H1 (cell line): ENCODE measurements around the gene GH2. TPM values are rescaled to one million over a fixed set of nuclear protein-coding genes. Genes with fewer than 3 reads are reported as not detected.

ENCODE experiments used
- CTCF ChIA-PET: fragments of 300-600 bp; sonication (Branson Sonifier 250); formaldehyde crosslinking; loops from one replicate; lab custom pipeline; 2021; ENCODE audit not compliant: partially characterized antibody; lab: Charles Lee
- POLR2A ChIA-PET: fragments of 300-600 bp; sonication (Branson Sonifier 250); formaldehyde crosslinking; loops from one replicate; lab custom pipeline; 2021; ENCODE audit warnings: inconsistent platforms; ENCODE audit not compliant: partially characterized antibody; lab: Charles Lee
- DNase-seq, 2 experiments: peaks; one replicate each; pipeline versions ENCODE4 v3.0.0 to v3.0.0-alpha.2; 2010 to 2022; ENCODE audit warnings: low spot score in 2 of 2, low read depth in 1 of 2, mixed read lengths in 1 of 2
- FAIRE-seq: peaks from 2 replicates; lab custom pipeline; 2011; peaks lifted over from hg19 to GRCh38; lab: Jason Lieb, UNC
- H2AFZ ChIP-seq: 2 replicates; pipeline ENCODE4 v1.8.1; 2012; ENCODE audit warnings: low read length, inconsistent platforms
- H2AK5ac ChIP-seq: 2 replicates; pipeline ENCODE4 v1.6.1; 2013; ENCODE audit warnings: low read depth, low read length
- H2BK120ac ChIP-seq: replicated peaks from 2 replicates; pipeline ENCODE3; 2013; ENCODE audit warnings: low read depth, low read length, inconsistent platforms
- H2BK12ac ChIP-seq: 2 replicates; pipeline ENCODE4 v1.6.1; 2013; ENCODE audit warnings: low read depth, low read length
- H2BK15ac ChIP-seq: 2 replicates; pipeline ENCODE4 v1.6.1; 2013; ENCODE audit warnings: low read length
- H2BK20ac ChIP-seq: 2 replicates; pipeline ENCODE4 v1.6.1; 2013; ENCODE audit warnings: low read length
- H2BK5ac ChIP-seq: 2 replicates; pipeline ENCODE4 v1.6.1; 2013; ENCODE audit warnings: low read depth, low read length
- H3K14ac ChIP-seq: 2 replicates; pipeline ENCODE4 v1.6.1; 2013; ENCODE audit warnings: inconsistent platforms; ENCODE audit not compliant: insufficient read length
- H3K18ac ChIP-seq: 2 replicates; pipeline ENCODE4 v1.6.1; 2013; ENCODE audit warnings: low read length; ENCODE audit errors: extremely low read depth
- H3K23ac ChIP-seq: 2 replicates; pipeline ENCODE4 v1.6.1; 2013; ENCODE audit warnings: inconsistent platforms; ENCODE audit not compliant: insufficient read length
- H3K23me2 ChIP-seq: 2 replicates; pipeline ENCODE4 v1.6.1; 2013; ENCODE audit warnings: low read depth, low read length
- H3K27ac ChIP-seq: 2 replicates; pipeline ENCODE4 v1.6.1; 2011; ENCODE audit warnings: low read depth, low read length, inconsistent platforms
- H3K27me3 ChIP-seq, 4 experiments: replicated peaks in 1 of 4; 1 replicate in 1 of 4; 2 replicates in 3 of 4; pipeline versions ENCODE4 v1.6.1 to v1.8.1; 2011 to 2013; ENCODE audit warnings: low read length in 3 of 4, mild to moderate bottlenecking in 3 of 4, inconsistent platforms in 2 of 4, mixed read lengths in 2 of 4, moderate library complexity in 1 of 4; ENCODE audit not compliant: control insufficient read depth in 3 of 4, insufficient read depth in 3 of 4; ENCODE audit errors: extremely low read depth in 1 of 4
- H3K36me3 ChIP-seq, 4 experiments: 2 replicates each; pipeline versions ENCODE4 v1.6.1 to v1.8.1; 2011 to 2013; ENCODE audit warnings: mild to moderate bottlenecking in 4 of 4, low read length in 3 of 4, moderate library complexity in 2 of 4, control low read depth in 1 of 4, inconsistent platforms in 1 of 4; ENCODE audit not compliant: insufficient read depth in 4 of 4, control insufficient read depth in 2 of 4
- H3K4ac ChIP-seq: replicated peaks from 2 replicates; pipeline ENCODE3; 2013; ENCODE audit warnings: low read length, low read depth, mixed read lengths, inconsistent platforms; ENCODE audit not compliant: insufficient read length
- H3K4me1 ChIP-seq, 4 experiments: replicated peaks in 1 of 4; 1 replicate in 1 of 4; 2 replicates in 3 of 4; pipeline versions ENCODE4 v1.6.1 to v1.8.1; 2011 to 2013; ENCODE audit warnings: low read length in 3 of 4, inconsistent platforms in 2 of 4, mixed read lengths in 1 of 4; ENCODE audit not compliant: insufficient read depth in 4 of 4, control insufficient read depth in 3 of 4
- H3K4me2 ChIP-seq, 2 experiments: 2 replicates each; pipeline versions ENCODE4 v1.6.1 to v1.8.1; 2011 to 2013; ENCODE audit warnings: low read depth in 2 of 2, low read length in 2 of 2, control low read depth in 1 of 2, inconsistent platforms in 1 of 2, mild to moderate bottlenecking in 1 of 2; ENCODE audit not compliant: insufficient read depth in 1 of 2
- H3K4me3 ChIP-seq, 4 experiments: fragments of 200-600, 300-600 bp in 1 of 4; sonication (generic), shearing (Covaris generic), sonication (Bioruptor Twin) in 1 of 4; 2 replicates each; pipeline versions ENCODE4 v1.5.1 to v1.8.1; 2011 to 2016; ENCODE audit warnings: low read length in 4 of 4, low read depth in 3 of 4, control low read depth in 2 of 4, inconsistent platforms in 2 of 4, mild to moderate bottlenecking in 2 of 4, mixed read lengths in 1 of 4, moderate library complexity in 1 of 4; ENCODE audit not compliant: insufficient read depth in 2 of 4; ENCODE audit errors: extremely low read depth in 1 of 4
- H3K56ac ChIP-seq: replicated peaks from 2 replicates; pipeline ENCODE3; 2013; ENCODE audit warnings: low read depth, mild to moderate bottlenecking, mixed read lengths, low read length, inconsistent platforms; ENCODE audit not compliant: insufficient read length
- H3K79me1 ChIP-seq: 2 replicates; pipeline ENCODE4 v1.6.1; 2013; ENCODE audit warnings: low read depth, low read length, control low read depth
- H3K79me2 ChIP-seq, 2 experiments: 2 replicates each; pipeline versions ENCODE4 v1.6.1 to v1.8.1; 2012 to 2013; ENCODE audit warnings: low read length in 2 of 2, mild to moderate bottlenecking in 2 of 2, inconsistent platforms in 1 of 2; ENCODE audit not compliant: insufficient read depth in 2 of 2, control insufficient read depth in 1 of 2
- H3K9ac ChIP-seq, 4 experiments: replicated peaks in 1 of 4; 1 replicate in 1 of 4; 2 replicates in 3 of 4; pipeline versions ENCODE4 v1.6.1 to v1.8.1; 2011 to 2013; ENCODE audit warnings: low read depth in 3 of 4, low read length in 3 of 4, control low read depth in 2 of 4, mild to moderate bottlenecking in 2 of 4, moderate library complexity in 2 of 4, inconsistent platforms in 1 of 4; ENCODE audit errors: extremely low read depth in 1 of 4
- H3K9me3 ChIP-seq, 2 experiments: 2 replicates each; pipeline versions ENCODE4 v1.6.1 to v1.8.1; 2012 to 2013; ENCODE audit warnings: mild to moderate bottlenecking in 2 of 2, moderate library complexity in 2 of 2, control low read depth in 1 of 2, inconsistent platforms in 1 of 2, low read depth in 1 of 2, low read length in 1 of 2, mixed read lengths in 1 of 2; ENCODE audit not compliant: insufficient read depth in 2 of 2
- H4K20me1 ChIP-seq, 2 experiments: replicated peaks in 1 of 2; 2 replicates each; pipeline versions ENCODE3 to v1.8.1; 2011 to 2013; ENCODE audit warnings: inconsistent platforms in 2 of 2, low read length in 2 of 2, mild to moderate bottlenecking in 1 of 2; ENCODE audit not compliant: insufficient read depth in 2 of 2, control insufficient read depth in 1 of 2
- H4K5ac ChIP-seq: 2 replicates; pipeline ENCODE4 v1.6.1; 2013; ENCODE audit warnings: low read length, low read depth, mixed read lengths, inconsistent platforms; ENCODE audit not compliant: insufficient read length
- H4K8ac ChIP-seq: 2 replicates; pipeline ENCODE4 v1.8.0; 2013; ENCODE audit warnings: mild to moderate bottlenecking, moderate library complexity, low read length, inconsistent platforms; ENCODE audit not compliant: insufficient read depth; ENCODE audit errors: extremely low read depth
- H4K91ac ChIP-seq: replicated peaks from 2 replicates; pipeline ENCODE3; 2013; ENCODE audit warnings: low read length, mixed read lengths, inconsistent platforms; ENCODE audit not compliant: insufficient read length
- ASH2L ChIP-seq: fragments of 200-600, 300-600 bp; sonication (generic); IDR thresholded peaks from one replicate; pipeline ENCODE4 v1.7.1; 2017; ENCODE audit warnings: low read length
- FOSL1 ChIP-seq: IDR thresholded peaks from 2 replicates; pipeline ENCODE4 v1.6.1; 2011; ENCODE audit warnings: mild to moderate bottlenecking, low read depth, low read length, moderate library complexity; ENCODE audit not compliant: insufficient read depth
- PHF8 ChIP-seq: fragments of 200-600 bp; sonication (generic); conservative IDR thresholded peaks from 2 replicates; pipeline ENCODE4 v1.7.1; 2012; ENCODE audit warnings: low read depth, mild to moderate bottlenecking, inconsistent platforms, low read length, moderate library complexity
- RFX5 ChIP-seq: IDR thresholded peaks from 2 replicates; pipeline ENCODE4 v1.6.1; 2011; ENCODE audit warnings: low read depth, low read length, improper control_type of control experiment, borderline replicate concordance
- SRF ChIP-seq: IDR thresholded peaks from 2 replicates; pipeline ENCODE4 v1.6.1; 2011; ENCODE audit warnings: mild to moderate bottlenecking, low read depth, low read length, moderate library complexity
- WGBS, 2 experiments: shearing (Covaris generic) in 1 of 2; methylation state at CpG; one replicate each; pipeline versions ENCODE4 v1.1.6 to v1.1.7; 2013 to 2015; ENCODE audit warnings: low lambda C conversion rate in 2 of 2, mixed read lengths in 2 of 2, inconsistent platforms in 1 of 2, low coverage in 1 of 2, missing lambda C conversion rate in 1 of 2; ENCODE audit not compliant: insufficient replicate concordance in 2 of 2, insufficient coverage in 1 of 2, insufficient read length in 1 of 2; ENCODE audit errors: extremely low coverage in 1 of 2, missing lambda C conversion rate in 1 of 2; 5-methylcytosine and 5-hydroxymethylcytosine counted together
- polyA plus RNA-seq, 7 experiments: library from polyadenylated mRNA; depleted of rRNA in 3 of 7; stranded (reverse) in 5 of 7; unstranded in 2 of 7; fragments of >200 nt in 5 of 7; fragments of 200-250 nt in 2 of 7; gene quantifications; 1 replicate in 5 of 7; 2 replicates in 1 of 7; 4 replicates in 1 of 7; pipeline versions ENCODE4 v1.2.1 to v1.2.3, GENCODE V29; 2011 to 2013; ENCODE audit warnings: missing spikeins in 2 of 7, mixed read lengths in 2 of 7
- total RNA-seq: library from RNA; stranded (reverse); fragmentation: NEBNext Ultra II Directional; extraction: Animal tissue kit (Norgen Biotek cat#: 25700); gene quantifications from 2 replicates; pipeline ENCODE4 v1.2.1, GENCODE V29; 2021
- TF ChIP-seq, protein P1 (sequence below), 3 experiments: IDR thresholded peaks; 1 replicate in 2 of 3; 2 replicates in 1 of 3; pipeline versions ENCODE4 v1.5.1 to v1.6.1; 2011; ENCODE audit warnings: low read length in 3 of 3, mild to moderate bottlenecking in 3 of 3, inconsistent platforms in 2 of 3, low read depth in 1 of 3, moderate library complexity in 1 of 3; ENCODE audit not compliant: insufficient read depth in 1 of 3; ENCODE audit errors: control extremely low read depth in 1 of 3

The GH2 gene
- total and polyA plus RNA-seq, 2 of the 8 experiments (the other 6 are each of a cell fraction or from before 2014, with no cell fraction given), result 0.60 to 1.5 TPM

GRCh38 chr17:63837962-63838600 lies 43.7 kb downstream of the GH2 start:
- Histone ChIP-seq H3K79me2 (peaks cover 11 to 42% of the 10 kb centered on the region in 2 experiments), H3K23ac (no peak overlapping the region), H2BK12ac (0 out of 2 replicates have a peak overlapping the region, but pooled peaks have one; percentile 29), H3K36me3 (peaks cover 11 to 21% (median 17%) of the 10 kb centered on the region in 4 experiments), H3K9me3 (no peaks in the 10 kb centered on the region), H4K5ac (no peak overlapping the region), H3K27ac (0 out of 2 replicates have a peak overlapping the region, but pooled peaks have one; percentile 31), H3K4me1 (peaks cover 3 to 28% (median 26%) of the 10 kb centered on the region in 4 experiments), H2BK20ac (no peak overlapping the region), H3K27me3 (no peaks in the 10 kb centered on the region), H2AK5ac (no peak overlapping the region), H2BK120ac (no peak overlapping the region), H3K56ac (no peak overlapping the region), H3K4ac (no peak overlapping the region), H3K9ac (no peak overlapping the region), H3K4me3 (0 out of 8 replicates have a peak overlapping the region, but pooled peaks of 1 of the 4 experiments have one; percentile 19), H3K14ac (no peak overlapping the region), H4K20me1 (peaks cover 1 to 13% of the 10 kb centered on the region in 2 experiments), H3K4me2 (peak overlapping the region; percentile 5 to 54; a peak in 1 of 4 replicates), H3K18ac (no peak overlapping the region), H2BK5ac (peak overlapping the region; percentile 71), H4K91ac (peak overlapping the region; percentile 48), H2AFZ (no peak overlapping the region), H3K23me2 (peaks cover 8% of the 10 kb centered on the region), H2BK15ac (peak overlapping the region; percentile 12; the same call in 1 of the 2 replicates), H3K79me1 (peaks cover 20% of the 10 kb centered on the region), H4K8ac (0 out of 2 replicates have a peak overlapping the region, but pooled peaks have one; percentile 40)
- no peak for TF ChIP-seq PHF8
- TF ChIP-seq FOSL1, result no peak
- no peak for TF ChIP-seq ASH2L
- TF ChIP-seq SRF, result no peak
- TF ChIP-seq RFX5, result no peak
- TF ChIP-seq, protein P1, sequence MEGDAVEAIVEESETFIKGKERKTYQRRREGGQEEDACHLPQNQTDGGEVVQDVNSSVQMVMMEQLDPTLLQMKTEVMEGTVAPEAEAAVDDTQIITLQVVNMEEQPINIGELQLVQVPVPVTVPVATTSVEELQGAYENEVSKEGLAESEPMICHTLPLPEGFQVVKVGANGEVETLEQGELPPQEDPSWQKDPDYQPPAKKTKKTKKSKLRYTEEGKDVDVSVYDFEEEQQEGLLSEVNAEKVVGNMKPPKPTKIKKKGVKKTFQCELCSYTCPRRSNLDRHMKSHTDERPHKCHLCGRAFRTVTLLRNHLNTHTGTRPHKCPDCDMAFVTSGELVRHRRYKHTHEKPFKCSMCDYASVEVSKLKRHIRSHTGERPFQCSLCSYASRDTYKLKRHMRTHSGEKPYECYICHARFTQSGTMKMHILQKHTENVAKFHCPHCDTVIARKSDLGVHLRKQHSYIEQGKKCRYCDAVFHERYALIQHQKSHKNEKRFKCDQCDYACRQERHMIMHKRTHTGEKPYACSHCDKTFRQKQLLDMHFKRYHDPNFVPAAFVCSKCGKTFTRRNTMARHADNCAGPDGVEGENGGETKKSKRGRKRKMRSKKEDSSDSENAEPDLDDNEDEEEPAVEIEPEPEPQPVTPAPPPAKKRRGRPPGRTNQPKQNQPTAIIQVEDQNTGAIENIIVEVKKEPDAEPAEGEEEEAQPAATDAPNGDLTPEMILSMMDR (IDR thresholded peaks at IDR 0.05; ENCODE audit: control extremely low read depth in 1 of 3, insufficient read depth in 1 of 3, low read depth in 1 of 3, low read length in 3 of 3), result no peak
- WGBS, 2 experiments, result 83% methylated on average over 5 of the region's 5 CpGs; no CpG with 5 or more reads in 1 of the 2 experiments
- FAIRE-seq (no peak), DNase-seq (no peak)
- CTCF ChIA-PET, result interaction anchor here (0.8 to 2.9 kb wide), 9 partner anchors 9 to 137 kb away, joined by 3 to 15 read pairs (median 5); no protein-coding TSS in a partner anchor
- POLR2A ChIA-PET, result interaction anchor here (0.6 to 32.3 kb wide), 9 partner anchors 11 to 308 kb away, joined by 3 to 593 read pairs (median 4); partner anchors contain the start of genes CCDC47, DDX42, FTSJ3 and LIMD2
